HG02870 (cell line): ENCODE results near the gene CROT.

Experiments used
- ATAC-seq: cut with Tn5 transposase; IDR thresholded peaks from one replicate; pipeline ENCODE4 v1.9.1; 2021; ENCODE audit warnings: mild to moderate bottlenecking, moderate library complexity; ENCODE audit not compliant: unreplicated experiment

CROT gene

GRCh38 chr7:87339373-87339897 lies 6.0 kb upstream of the CROT start:
- ATAC-seq: no peak

GRCh38 chr7:87341441-87341840 lies 4.0 kb upstream of the CROT start:
- ATAC-seq: no peak

GRCh38 chr7:87342231-87342630 lies 3.2 kb upstream of the CROT start:
- no peak for ATAC-seq

GRCh38 chr7:87344446-87344845 lies 1.0 kb upstream of the CROT start:
- ATAC-seq: no peak

GRCh38 chr7:87345962-87346371 lies 503 bp downstream of the CROT start:
- no peak for ATAC-seq

GRCh38 chr7:87347207-87347606 lies 1.7 kb downstream of the CROT start:
- no peak for ATAC-seq

- no peak for ATAC-seq
Observed at GRCh38 chr7:87347664-87348063, 2.2 kb downstream of the CROT start.

GRCh38 chr7:87354749-87355148 lies 9.3 kb downstream of the CROT start:
- no peak for ATAC-seq

GRCh38 chr7:87356448-87356847 lies 11.0 kb downstream of the CROT start:
- no peak for ATAC-seq

- no peak for ATAC-seq
Observed at GRCh38 chr7:87359366-87359765, 13.9 kb downstream of the CROT start.

GRCh38 chr7:87361320-87361719 lies 15.9 kb downstream of the CROT start:
- no peak for ATAC-seq

- no peak for ATAC-seq
Observed at GRCh38 chr7:87363342-87363741, 17.9 kb downstream of the CROT start.

- no peak for ATAC-seq
Observed at GRCh38 chr7:87364246-87364645, 18.8 kb downstream of the CROT start.

- ATAC-seq: no peak
Observed at GRCh38 chr7:87369216-87369615, 23.8 kb downstream of the CROT start.

- no peak for ATAC-seq
Observed at GRCh38 chr7:87370660-87371180, 25.3 kb downstream of the CROT start.

- no peak for ATAC-seq
Observed at GRCh38 chr7:87375662-87376435, 30.4 kb downstream of the CROT start.

- no peak for ATAC-seq
Observed at GRCh38 chr7:87380905-87381304, 35.4 kb downstream of the CROT start.

- no peak for ATAC-seq
Observed at GRCh38 chr7:87391020-87391701, 45.7 kb downstream of the CROT start.

- ATAC-seq: no peak
Observed at GRCh38 chr7:87395442-87396020, 50.1 kb downstream of the CROT start.

- no peak for ATAC-seq
Observed at GRCh38 chr7:87398446-87398845, 53.0 kb downstream of the CROT start.

- ATAC-seq: no peak
Observed at GRCh38 chr7:87404674-87405073, 59.2 kb downstream of the CROT start.

- ATAC-seq: no peak
Observed at GRCh38 chr7:87411186-87411585, 65.7 kb downstream of the CROT start.
